Cerebellar cortex (tissue), 1 donor: ENCODE data around the gene CFI.
"Not testable (repeated sequence)": the region's sequence is repeated elsewhere in the genome, so short reads cannot be mapped to it uniquely, and the experiment has no call there.

Source experiments
- DNase-seq: peaks from one replicate; pipeline ENCODE4 v3.0.0-alpha.2; 2015; ENCODE audit warnings: low spot score

The CFI gene

GRCh38 chr4:109795059-109795458, 6.7 kb downstream of the CFI start:
- DNase-seq: no peak

GRCh38 chr4:109787807-109788206, 14.0 kb downstream of the CFI start:
- DNase-seq: no peak

- no peak for DNase-seq
Measured at GRCh38 chr4:109786846-109787245, 15.0 kb downstream of the CFI start.

- DNase-seq: not testable (repeated sequence)
Measured at GRCh38 chr4:109782092-109782491, 19.7 kb downstream of the CFI start.

GRCh38 chr4:109764789-109765402, 36.9 kb downstream of the CFI start:
- no peak for DNase-seq

- no peak for DNase-seq
Measured at GRCh38 chr4:109764376-109764775, 37.4 kb downstream of the CFI start.

GRCh38 chr4:109760682-109761081, 41.1 kb downstream of the CFI start:
- DNase-seq: no peak

GRCh38 chr4:109755656-109756055, 46.1 kb downstream of the CFI start:
- DNase-seq: no peak

GRCh38 chr4:109754093-109754857, 47.5 kb downstream of the CFI start:
- DNase-seq: no peak

- DNase-seq: no peak
Measured at GRCh38 chr4:109752525-109752924, 49.3 kb downstream of the CFI start.

GRCh38 chr4:109751852-109752251, 49.9 kb downstream of the CFI start:
- DNase-seq: no peak

GRCh38 chr4:109750652-109751244, 51.1 kb downstream of the CFI start:
- DNase-seq: no peak

GRCh38 chr4:109749388-109750082, 52.3 kb downstream of the CFI start:
- no peak for DNase-seq

- no peak for DNase-seq
Measured at GRCh38 chr4:109748114-109748513, 53.7 kb downstream of the CFI start.

- DNase-seq: no peak
Measured at GRCh38 chr4:109746728-109747127, 55.1 kb downstream of the CFI start.

GRCh38 chr4:109745830-109746229, 56.0 kb downstream of the CFI start:
- DNase-seq: no peak

GRCh38 chr4:109739547-109739946, 62.3 kb downstream of the CFI start:
- DNase-seq: no peak

- no peak for DNase-seq
Measured at GRCh38 chr4:109738104-109738872, 63.5 kb downstream of the CFI start.

GRCh38 chr4:109735566-109736365, 66.0 kb downstream of the CFI start:
- DNase-seq: no peak

GRCh38 chr4:109733728-109734127, 68.1 kb downstream of the CFI start:
- no peak for DNase-seq
